ENCODE results near the gene DDX19B.
"Not testable (repeated sequence)": the region's sequence is repeated elsewhere in the genome, so short reads cannot be mapped to it uniquely, and the experiment has no call there.

Gene DDX19B

DNA sequence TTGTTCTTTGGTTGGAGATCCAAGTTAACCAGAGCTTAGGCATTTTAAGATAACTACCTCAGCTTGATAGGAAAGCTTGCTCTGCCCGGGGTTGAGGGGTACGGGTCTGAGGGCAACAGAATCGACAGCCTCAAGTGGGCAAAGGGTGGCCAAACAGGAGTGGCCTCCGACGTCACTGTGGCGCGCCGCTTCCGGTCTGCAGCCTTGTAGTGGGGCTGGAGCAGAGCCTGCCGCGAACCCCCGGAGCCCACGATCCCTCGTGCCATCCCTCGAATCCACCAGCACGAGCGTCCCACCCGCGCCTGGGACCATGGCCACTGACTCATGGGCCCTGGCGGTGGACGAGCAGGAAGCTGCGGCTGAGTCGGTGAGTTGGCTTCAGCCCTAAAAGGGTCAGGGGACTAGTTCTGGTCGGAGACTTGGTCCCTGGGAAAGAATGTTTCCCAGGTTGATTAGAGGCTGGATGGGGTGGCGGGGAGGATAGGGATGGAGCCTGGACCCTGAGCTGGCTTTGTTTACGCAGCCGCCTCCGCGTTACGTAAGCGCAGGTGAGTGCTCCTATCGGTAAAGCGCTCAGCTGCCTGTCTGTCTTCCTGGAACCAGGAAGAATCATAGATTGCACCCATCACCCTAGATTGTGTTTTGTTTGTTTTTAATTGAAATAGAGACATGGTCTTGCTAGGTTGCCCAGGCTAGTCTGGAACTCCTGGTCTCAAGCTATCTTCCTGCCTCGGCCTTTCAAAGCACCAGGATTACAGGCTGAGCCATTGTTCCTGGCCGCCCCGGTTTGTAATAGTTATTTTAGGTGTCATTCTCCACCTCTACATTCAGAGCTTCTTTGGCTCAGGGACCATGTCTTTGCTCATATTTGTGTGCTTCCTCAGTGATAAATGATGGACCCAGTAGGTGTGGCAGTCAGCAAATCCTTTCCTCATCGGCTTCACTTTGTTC, at the start of gene DDX19B:
Gene DDX19B (plus strand): TSS at position 199 of the 951 bp plus-strand sequence. CDS start 112 bp downstream, at position 311.
- peak; percentile 79 for DNase-seq
- ATAC-seq, result peak; percentile 85

DNA sequence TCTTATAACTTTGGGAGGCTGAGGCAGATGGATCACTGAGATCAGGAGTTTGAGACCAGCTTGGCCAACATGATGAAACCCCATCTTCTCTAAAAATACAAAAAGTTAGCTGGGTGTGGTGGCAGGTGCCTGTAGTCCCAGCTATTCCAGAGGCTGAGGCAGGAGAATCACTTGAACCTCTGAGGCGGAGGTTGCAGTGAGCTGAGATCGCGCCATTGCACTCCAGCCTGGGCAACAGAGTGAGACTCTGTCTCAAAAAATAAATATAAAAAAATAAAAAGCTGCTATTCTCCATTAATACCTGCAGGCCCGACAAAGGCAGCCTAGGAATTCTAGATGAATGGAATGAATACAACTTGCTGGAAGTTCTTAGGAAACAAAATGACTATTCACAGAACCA, 49.3 kb upstream of the DDX19B start:
- DNase-seq, ATAC-seq: not testable (repeated sequence)

DNA sequence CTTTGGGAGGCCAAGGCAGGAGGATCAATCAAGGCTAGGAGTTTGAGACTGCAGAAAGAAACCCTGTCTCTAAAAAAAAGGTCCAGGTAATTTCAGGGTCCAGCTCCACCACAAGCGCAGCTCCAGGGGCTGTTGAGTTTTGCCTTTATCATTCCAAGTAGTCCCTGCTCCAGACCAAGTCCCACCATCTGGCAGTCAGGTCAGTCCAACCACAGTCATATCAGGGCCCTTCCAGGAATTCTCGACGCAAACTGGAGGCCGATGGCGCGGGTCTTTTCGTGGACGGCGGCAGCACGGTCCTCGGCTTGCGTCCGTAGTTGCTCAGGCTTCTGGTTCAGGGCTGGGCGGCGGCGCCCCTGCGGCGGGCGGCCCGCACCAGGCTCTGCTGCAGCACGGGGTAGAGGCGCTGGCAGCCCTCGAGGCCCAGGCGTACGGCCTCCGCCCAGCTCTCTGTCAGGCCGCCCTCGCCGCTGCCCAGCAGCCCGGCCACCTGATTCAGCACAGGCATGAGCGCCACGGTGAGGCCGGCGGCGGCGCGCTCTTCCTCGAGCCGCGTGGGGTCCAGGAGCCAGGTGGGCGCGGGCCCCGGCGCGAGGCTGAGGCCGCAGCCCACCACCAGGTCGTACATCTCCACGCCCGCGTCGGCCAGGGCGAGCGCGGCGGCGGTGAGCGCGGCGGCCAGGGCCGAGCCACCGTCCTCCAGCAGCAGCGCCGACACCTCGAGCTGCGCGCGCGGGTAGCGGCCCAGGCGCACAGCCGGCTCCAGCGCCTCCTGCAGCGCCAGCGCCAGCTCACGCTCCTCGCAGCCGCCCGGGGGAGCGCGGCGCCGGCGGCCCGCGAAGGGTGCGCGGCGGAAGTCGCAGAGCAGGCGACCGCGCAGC, 48.0 kb upstream of the DDX19B start:
- peak; percentile 50 for ATAC-seq
- peak; percentile 44 for DNase-seq

DNA sequence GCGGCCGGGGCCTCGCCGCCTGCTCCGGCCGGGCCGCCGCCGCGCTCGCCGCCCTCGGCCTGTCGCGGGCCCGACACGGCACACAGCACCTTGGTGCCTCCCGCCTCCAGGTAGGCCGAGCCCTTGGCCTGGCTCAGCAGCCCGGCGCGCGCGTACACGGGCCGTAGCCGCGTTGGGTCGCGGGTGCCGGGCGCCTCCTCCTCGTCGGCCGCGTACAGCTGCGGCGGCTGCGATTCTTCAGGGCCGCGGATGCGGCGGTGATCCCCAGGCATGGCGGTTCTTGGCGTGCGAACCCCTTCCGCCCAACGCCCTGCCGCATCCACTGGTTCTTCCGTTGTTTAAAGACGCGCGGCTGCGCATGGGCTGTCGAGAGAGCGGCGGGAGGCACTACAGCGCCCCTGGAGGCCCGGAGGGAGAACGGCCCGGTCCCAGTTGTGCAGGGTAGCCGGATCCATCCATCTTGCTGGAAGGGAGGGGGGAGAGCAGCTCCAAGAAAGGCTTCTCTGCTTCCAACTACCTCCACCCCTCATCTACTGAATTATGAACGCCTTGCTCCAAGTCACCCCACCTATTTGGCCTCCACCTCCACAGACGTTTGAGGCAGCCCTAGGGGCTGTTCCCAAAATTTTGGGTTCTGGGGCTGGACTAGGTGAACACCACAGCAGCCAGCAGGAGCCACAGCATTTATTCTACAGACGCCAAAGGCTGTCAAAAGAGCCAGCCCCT, 47.2 kb upstream of the DDX19B start, which contains the start of gene EXOSC6:
Gene EXOSC6 (minus strand): TSS at position 312 of the 726 bp plus-strand sequence. CDS start 40 bp downstream, at position 272.
- ATAC-seq, result peak; percentile 94
- DNase-seq, result peak; percentile 92

- ATAC-seq (no peak), DNase-seq (peak; percentile 40)
Observed at GRCh38 chr16:70252355-70252988, 46.5 kb upstream of the DDX19B start.

- DNase-seq, result peak; percentile 60
Observed at GRCh38 chr16:70253291-70254106, 45.5 kb upstream of the DDX19B start.

DNA sequence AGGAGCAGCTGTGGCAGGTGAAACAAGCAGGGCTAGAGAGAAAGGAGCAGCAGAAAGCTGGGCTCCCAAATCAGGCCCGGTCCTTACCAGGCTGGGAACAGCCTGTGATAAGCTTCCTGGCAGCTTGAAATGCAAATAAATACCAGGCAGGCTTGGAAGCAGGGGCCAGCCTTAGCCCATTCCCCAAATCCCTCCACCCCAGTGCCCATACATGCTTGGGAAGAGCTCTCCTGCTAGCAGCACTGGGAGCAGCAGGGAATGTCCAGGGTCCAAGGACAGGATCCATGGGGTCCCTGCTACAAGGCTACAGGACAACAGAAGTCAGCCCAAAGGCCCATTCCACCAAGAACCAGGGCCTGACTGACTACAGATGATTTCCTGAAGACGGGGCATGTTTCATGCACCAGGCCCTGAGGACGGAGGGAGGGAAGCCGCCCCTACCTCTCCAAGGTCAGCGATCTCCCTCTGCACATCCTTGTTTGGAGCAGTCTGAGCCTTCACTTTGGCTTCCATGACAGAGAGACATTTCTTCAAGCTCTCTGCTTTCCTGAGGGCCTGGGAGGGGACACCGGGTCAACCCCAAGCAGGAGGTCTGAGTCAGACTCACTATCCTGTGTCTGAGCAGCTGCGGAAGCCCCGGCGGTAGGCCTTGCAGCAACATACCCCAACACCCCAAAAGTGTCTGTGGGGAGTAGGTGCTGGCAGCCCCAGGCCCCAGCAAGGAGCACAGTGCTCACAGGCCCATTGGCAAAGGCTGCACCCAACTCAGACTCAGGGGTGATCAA, 44.6 kb upstream of the DDX19B start:
- DNase-seq (no peak), ATAC-seq (no peak)

More at GRCh38 chr16:70253291-70254106, 45.5 kb upstream of the DDX19B start:
- ATAC-seq, result no peak

DNA sequence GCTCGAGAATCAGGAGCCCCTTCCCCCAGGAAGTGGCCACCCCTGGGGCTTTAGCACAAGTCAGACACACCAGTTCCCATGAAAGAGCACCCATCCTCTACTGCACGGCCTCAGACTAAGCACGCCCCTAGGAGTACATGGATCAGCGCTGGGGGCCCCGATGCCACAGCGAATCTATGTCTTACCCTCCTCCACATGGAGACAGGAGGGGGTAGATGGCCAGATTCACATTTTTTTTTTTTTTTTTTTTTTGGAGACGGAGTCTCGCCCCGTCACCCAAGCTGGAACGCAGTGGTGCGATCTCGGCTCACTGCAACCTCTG, 44.1 kb upstream of the DDX19B start:
- DNase-seq (no peak), ATAC-seq (no peak)

- DNase-seq (no peak), ATAC-seq (no peak)
Observed at GRCh38 chr16:70255574-70255973, 43.4 kb upstream of the DDX19B start.

GRCh38 chr16:70257391-70257790, 41.6 kb upstream of the DDX19B start:
- ATAC-seq (no peak), DNase-seq (no peak)

DNA sequence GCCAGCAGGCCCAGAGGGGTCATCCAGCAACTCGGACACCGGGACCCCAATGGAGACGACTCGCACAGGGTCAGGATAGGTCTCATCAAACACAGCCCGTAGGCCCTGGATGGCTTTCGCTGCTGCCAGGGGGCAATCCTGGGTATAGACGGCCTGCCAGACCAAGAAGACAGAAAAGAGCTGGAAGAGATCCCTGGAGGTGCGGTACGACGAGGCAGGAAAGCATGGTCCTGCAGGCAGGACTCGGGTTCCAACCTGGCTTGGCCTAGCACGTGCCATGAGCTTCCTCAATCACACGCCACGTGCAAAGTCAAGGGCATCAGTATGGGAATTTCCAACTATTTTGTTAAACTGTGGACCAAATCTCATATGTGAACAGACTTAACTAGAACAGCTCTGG, 40.9 kb upstream of the DDX19B start:
- ATAC-seq (no peak), DNase-seq (no peak)

GRCh38 chr16:70258946-70259345, 40.0 kb upstream of the DDX19B start:
- ATAC-seq, result no peak
- DNase-seq, result no peak

DNA sequence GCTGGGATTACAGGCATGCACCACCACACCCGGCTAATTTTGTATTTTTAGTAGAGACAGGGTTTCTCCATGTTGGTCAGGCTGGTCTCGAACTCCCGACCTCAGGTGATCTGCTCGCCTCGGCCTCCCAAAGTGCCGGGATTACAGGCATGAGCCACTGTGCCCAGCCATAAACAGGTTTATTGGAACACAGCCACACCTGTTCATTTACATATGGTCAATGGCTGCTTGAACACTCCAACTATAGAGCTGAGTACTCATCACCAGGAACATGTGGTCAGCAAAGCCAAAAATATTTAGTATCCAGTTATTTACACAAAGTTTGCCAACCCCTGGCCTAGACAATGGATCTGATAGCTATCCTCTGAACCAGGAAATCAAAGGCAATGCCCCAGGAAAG, 39.1 kb upstream of the DDX19B start:
- not testable (repeated sequence) for ATAC-seq, DNase-seq

GRCh38 chr16:70267516-70267915, 31.5 kb upstream of the DDX19B start:
- ATAC-seq, result no peak

GRCh38 chr16:70267922-70268321, 31.1 kb upstream of the DDX19B start:
- not testable (repeated sequence) for ATAC-seq, DNase-seq

More at GRCh38 chr16:70267516-70267915, 31.5 kb upstream of the DDX19B start:
- DNase-seq, result peak; percentile 29

DNA sequence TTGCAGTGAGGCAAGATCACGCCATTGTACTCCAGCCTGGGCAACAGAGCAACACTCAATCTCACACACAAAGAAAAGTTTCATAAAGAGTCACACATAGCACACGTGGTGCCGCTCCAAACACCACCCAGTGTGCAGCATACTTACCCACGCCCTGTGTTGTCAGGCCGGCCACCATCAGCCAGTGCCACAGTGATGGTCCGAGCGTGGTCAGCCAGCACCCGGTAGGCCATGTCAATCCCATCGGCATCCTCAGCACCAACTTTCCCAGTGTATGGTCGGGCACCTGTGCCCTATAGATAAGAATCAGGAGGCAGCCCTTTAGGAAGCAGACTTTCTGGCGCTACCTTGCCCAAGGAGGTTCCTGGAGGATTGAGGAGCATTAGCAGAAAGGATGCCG, 29.5 kb upstream of the DDX19B start:
- DNase-seq (no peak), ATAC-seq (peak; percentile 21)

DNA sequence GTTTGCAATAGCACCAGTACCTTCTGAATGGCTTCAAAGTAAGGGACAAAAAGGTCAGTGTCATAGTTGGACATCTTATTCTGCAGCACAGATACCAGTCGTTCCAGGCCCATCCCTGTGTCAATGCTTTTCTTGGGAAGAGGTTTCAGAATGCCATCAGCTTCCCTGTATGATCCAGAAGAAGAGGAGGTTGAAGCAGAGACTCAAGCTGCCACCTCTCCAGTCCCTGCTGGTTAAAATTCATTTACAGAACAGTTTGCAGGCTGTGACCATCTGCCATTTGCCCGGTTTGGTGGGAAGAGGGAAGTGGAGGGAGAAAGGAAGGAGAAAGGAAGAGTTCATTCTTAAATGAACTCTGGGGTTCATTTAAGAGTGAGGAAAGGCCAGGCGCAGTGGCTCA, 28.8 kb upstream of the DDX19B start:
- DNase-seq, result no peak

GRCh38 chr16:70271696-70272095, 27.3 kb upstream of the DDX19B start:
- DNase-seq (no peak), ATAC-seq (no peak)

More for the DNA sequence above, 28.8 kb upstream of the DDX19B start:
- no peak for ATAC-seq

GRCh38 chr16:70276392-70276791, 22.6 kb upstream of the DDX19B start:
- ATAC-seq (no peak), DNase-seq (no peak)
